Fibroblast of the aortic adventitia (primary cell): ENCODE results near the gene NCKAP5. TPM values are rescaled to one million over a fixed set of nuclear protein-coding genes. Genes with fewer than 3 reads are reported as not detected.

Experiments used
- DNase-seq: peaks from one replicate; pipeline ENCODE4 v3.0.0-alpha.2; 2010; ENCODE audit warnings: low read depth
- H3K4me3 ChIP-seq: 2 replicates; pipeline ENCODE4 v1.5.1; 2011; ENCODE audit warnings: low read depth, mild to moderate bottlenecking, control low read depth, low read length, moderate library complexity
- CTCF ChIP-seq: IDR thresholded peaks from 2 replicates; pipeline ENCODE4 v1.5.1; 2011; ENCODE audit warnings: mild to moderate bottlenecking, low read length, control low read depth, inconsistent platforms; ENCODE audit not compliant: insufficient read depth
- total RNA-seq: library from RNA; depleted of rRNA; stranded (reverse); fragments of >200 nt; gene quantifications from 2 replicates; pipeline ENCODE4 v1.2.3, GENCODE V29; 2012; ENCODE audit warnings: low replicate concordance

The NCKAP5 gene
- total RNA-seq, 1 donor: 4.4 TPM

- TF ChIP-seq CTCF: no peak
- no peak for DNase-seq
Measured at GRCh38 chr2:133503927-133504326, 64.3 kb downstream of the NCKAP5 start.

GRCh38 chr2:133503323-133503722 lies 64.9 kb downstream of the NCKAP5 start:
- TF ChIP-seq CTCF: no peak
- DNase-seq: no peak
- H3K4me3 ChIP-seq: no peak overlapping the region

More at GRCh38 chr2:133503927-133504326, 64.3 kb downstream of the NCKAP5 start:
- no peak overlapping the region for H3K4me3 ChIP-seq

- TF ChIP-seq CTCF: no peak
- DNase-seq: no peak
- H3K4me3 ChIP-seq: no peak overlapping the region
Measured at GRCh38 chr2:133502678-133503077, 65.6 kb downstream of the NCKAP5 start.

- no peak for DNase-seq
- no peak overlapping the region for H3K4me3 ChIP-seq
- TF ChIP-seq CTCF: no peak
Measured at GRCh38 chr2:133500917-133501316, 67.3 kb downstream of the NCKAP5 start.

- H3K4me3 ChIP-seq: no peak overlapping the region
- TF ChIP-seq CTCF: no peak
- DNase-seq: no peak
Measured at GRCh38 chr2:133498662-133499585, 69.3 kb downstream of the NCKAP5 start.

- DNase-seq: no peak
- no peak overlapping the region for H3K4me3 ChIP-seq
- no peak for TF ChIP-seq CTCF
Measured at GRCh38 chr2:133497951-133498565, 70.2 kb downstream of the NCKAP5 start.
